ENCODE results near the gene PPP4C. TPM values are rescaled to one million over a fixed set of nuclear protein-coding genes. Genes with fewer than 3 reads are reported as not detected.

PPP4C gene
- polyA plus RNA-seq, 3 donors = 186 to 388 (median 279) TPM

- Histone ChIP-seq H2AFZ (ENCODE audit: insufficient read depth, low read depth, low read length, poor library complexity, severe bottlenecking) (no peak overlapping the region), H3K4me2 (replicated peaks; ENCODE audit: extremely low read depth, low read length, poor library complexity, severe bottlenecking) (no peak overlapping the region), H3K4me3 (replicated peaks in 1 of 3; ENCODE audit: low read depth in 2 of 3, low read length in 3 of 3) (no peak overlapping the region), H3K27me3 (ENCODE audit: control insufficient read depth in 2 of 2, insufficient read depth in 2 of 2, low read length in 2 of 2) (no peaks in the 10 kb centered on the region), H4K20me1 (ENCODE audit: insufficient read depth, low read length) (no peaks in the 10 kb centered on the region), H3K4me1 (ENCODE audit: control insufficient read depth in 1 of 2, insufficient read depth in 2 of 2, low read length in 2 of 2) (no peaks in the 10 kb centered on the region), H3K36me3 (replicated peaks in 1 of 2; ENCODE audit: control insufficient read depth in 1 of 2, insufficient read depth in 2 of 2, low read length in 2 of 2) (no peaks in the 10 kb centered on the region), H3K79me2 (ENCODE audit: insufficient read depth, low read length) (peaks cover 1% of the 10 kb centered on the region), H3K9me3 (replicated peaks in 1 of 2; ENCODE audit: control insufficient read depth in 1 of 2, insufficient read depth in 1 of 2, low read length in 2 of 2) (no peaks in the 10 kb centered on the region), H3K9ac (ENCODE audit: insufficient read depth, low read length, poor library complexity, severe bottlenecking) (no peak overlapping the region), H3K27ac (ENCODE audit: low read depth in 1 of 2, low read length in 2 of 2) (no peak overlapping the region)
- no peak overlapping the region for H3K4me3 Mint-ChIP-seq
- no peak for DNase-seq
- H3K9me3 Mint-ChIP-seq = peaks cover 0 to 3% (median 0%) of the 10 kb centered on the region in 7 donors
- intact Hi-C loops (cut with micrococcal nuclease) = no loop called here
- H3K27ac Mint-ChIP-seq = no peak overlapping the region
- no peak for TF ChIP-seq CTCF (IDR thresholded peaks at IDR 0.05)
- no CpG with 5 or more reads among the region's 1 CpG for WGBS (ENCODE audit: insufficient coverage)
- no peaks in the 10 kb centered on the region for H3K36me3 Mint-ChIP-seq
- peaks cover 0 to 4% (median 1%) of the 10 kb centered on the region in 3 donors for H3K27me3 Mint-ChIP-seq (ENCODE audit: low read depth in 3 of 3)
- peaks cover 2% of the 10 kb centered on the region for H3K4me1 Mint-ChIP-seq
Measured at GRCh38 chr16:30046588-30046987, 29.2 kb upstream of the PPP4C start.

GRCh38 chr16:30049871-30050270, 25.9 kb upstream of the PPP4C start:
- Histone ChIP-seq H4K20me1 (ENCODE audit: insufficient read depth, low read length) (no peaks in the 10 kb centered on the region), H3K4me3 (replicated peaks in 1 of 3; ENCODE audit: low read depth in 2 of 3, low read length in 3 of 3) (no peak overlapping the region), H3K4me1 (ENCODE audit: control insufficient read depth in 1 of 2, insufficient read depth in 2 of 2, low read length in 2 of 2) (peaks cover 11 to 18% of the 10 kb centered on the region in 2 donors), H3K9me3 (replicated peaks in 1 of 2; ENCODE audit: control insufficient read depth in 1 of 2, insufficient read depth in 1 of 2, low read length in 2 of 2) (no peaks in the 10 kb centered on the region), H3K4me2 (replicated peaks; ENCODE audit: extremely low read depth, low read length, poor library complexity, severe bottlenecking) (no peak overlapping the region), H2AFZ (ENCODE audit: insufficient read depth, low read depth, low read length, poor library complexity, severe bottlenecking) (no peak overlapping the region), H3K27me3 (ENCODE audit: control insufficient read depth in 2 of 2, insufficient read depth in 2 of 2, low read length in 2 of 2) (no peaks in the 10 kb centered on the region), H3K79me2 (ENCODE audit: insufficient read depth, low read length) (peaks cover 2% of the 10 kb centered on the region), H3K36me3 (replicated peaks in 1 of 2; ENCODE audit: control insufficient read depth in 1 of 2, insufficient read depth in 2 of 2, low read length in 2 of 2) (no peaks in the 10 kb centered on the region), H3K9ac (ENCODE audit: insufficient read depth, low read length, poor library complexity, severe bottlenecking) (no peak overlapping the region), H3K27ac (ENCODE audit: low read depth in 1 of 2, low read length in 2 of 2) (no peak overlapping the region)
- Mint-ChIP-seq H3K36me3 (no peaks in the 10 kb centered on the region), H3K27ac (no peak overlapping the region), H3K4me3 (no peak overlapping the region), H3K9me3 (peaks cover 0 to 3% (median 0%) of the 10 kb centered on the region in 7 donors), H3K4me1 (peaks cover 15% of the 10 kb centered on the region), H3K27me3 (ENCODE audit: low read depth in 3 of 3) (peaks cover 0 to 1% (median 0%) of the 10 kb centered on the region in 3 donors)
- DNase-seq = no peak
- no peak for TF ChIP-seq CTCF (IDR thresholded peaks at IDR 0.05)
- intact Hi-C loops (cut with micrococcal nuclease) = no loop called here
- whole genome bisulfite sequencing (ENCODE audit: insufficient coverage) = 98% methylated on average over 6 of the region's 8 CpGs

All from CD14-positive monocyte (primary cell).